ENCODE results near the gene LATS2. TPM values are rescaled to one million over a fixed set of nuclear protein-coding genes. Genes with fewer than 3 reads are reported as not detected.
"Not testable (repeated sequence)": the region's sequence is repeated elsewhere in the genome, so short reads cannot be mapped to it uniquely, and the experiment has no call there.

The LATS2 gene
- total RNA-seq, 3 donors from 2014 or later (not counting 1 experiment from before 2014, with no cell fraction given): 28.8 to 34.8 (median 29.0) TPM

GRCh38 chr13:20939662-20940061 lies 121.7 kb downstream of the LATS2 start:
- H3K4me1 ChIP-seq (ENCODE audit: control insufficient read depth, insufficient read depth, low read length): no peaks in the 10 kb centered on the region
- no peaks in the 10 kb centered on the region for H3K27me3 ChIP-seq (ENCODE audit: control insufficient read depth, insufficient read depth, low read length)
- no peak overlapping the region for H3K27ac ChIP-seq (ENCODE audit: low read length)
- Mint-ChIP-seq H3K4me1 (peaks cover 5% of the 10 kb centered on the region in 2 donors), H3K36me3 (no peaks in the 10 kb centered on the region), H3K27ac (no peak overlapping the region), H3K27me3 (ENCODE audit: low read depth in 2 of 2) (peaks cover 12 to 15% of the 10 kb centered on the region in 2 donors), H3K4me3 (no peak overlapping the region), H3K9me3 (no peaks in the 10 kb centered on the region)
- no peaks in the 10 kb centered on the region for H3K9me3 ChIP-seq (ENCODE audit: control insufficient read depth, insufficient read depth, low read length)
- WGBS (ENCODE audit: insufficient coverage): 89% methylated on average over 4 of the region's 4 CpGs
- TF ChIP-seq CTCF (IDR thresholded peaks at IDR 0.05): no peak
- no peak overlapping the region for H3K4me3 ChIP-seq (ENCODE audit: low read length)
- no peaks in the 10 kb centered on the region for H3K36me3 ChIP-seq (ENCODE audit: control insufficient read depth, insufficient read depth, low read length)
- no peak for ATAC-seq
- DNase-seq: no peak
- intact Hi-C loops (cut with micrococcal nuclease): no loop called here

GRCh38 chr13:20938302-20938701 lies 123.1 kb downstream of the LATS2 start:
- no peak overlapping the region for H3K27ac ChIP-seq (ENCODE audit: low read length)
- DNase-seq (no peak), ATAC-seq (no peak)
- H3K4me3 ChIP-seq (ENCODE audit: low read length): no peak overlapping the region
- Mint-ChIP-seq H3K4me3 (no peak overlapping the region), H3K27me3 (ENCODE audit: low read depth in 2 of 2) (peaks cover 6 to 7% of the 10 kb centered on the region in 2 donors), H3K4me1 (no peaks in the 10 kb centered on the region), H3K27ac (no peak overlapping the region), H3K9me3 (no peaks in the 10 kb centered on the region), H3K36me3 (no peaks in the 10 kb centered on the region)
- no peaks in the 10 kb centered on the region for H3K36me3 ChIP-seq (ENCODE audit: control insufficient read depth, insufficient read depth, low read length)
- TF ChIP-seq CTCF (IDR thresholded peaks at IDR 0.05): no peak
- intact Hi-C loops (cut with micrococcal nuclease): no loop called here
- no peaks in the 10 kb centered on the region for H3K9me3 ChIP-seq (ENCODE audit: control insufficient read depth, insufficient read depth, low read length)
- no peaks in the 10 kb centered on the region for H3K27me3 ChIP-seq (ENCODE audit: control insufficient read depth, insufficient read depth, low read length)
- WGBS (ENCODE audit: insufficient coverage): 91% methylated on average over 6 of the region's 6 CpGs
- H3K4me1 ChIP-seq (ENCODE audit: control insufficient read depth, insufficient read depth, low read length): no peaks in the 10 kb centered on the region

- Mint-ChIP-seq H3K4me1 (no peaks in the 10 kb centered on the region), H3K27ac (no peak overlapping the region), H3K27me3 (ENCODE audit: low read depth in 2 of 2) (peaks cover 0 to 4% of the 10 kb centered on the region in 2 donors), H3K36me3 (no peaks in the 10 kb centered on the region), H3K9me3 (no peaks in the 10 kb centered on the region), H3K4me3 (no peak overlapping the region)
- H3K9me3 ChIP-seq (ENCODE audit: control insufficient read depth, insufficient read depth, low read length): no peaks in the 10 kb centered on the region
- ATAC-seq: no peak
- H3K27me3 ChIP-seq (ENCODE audit: control insufficient read depth, insufficient read depth, low read length): no peaks in the 10 kb centered on the region
- H3K4me3 ChIP-seq (ENCODE audit: low read length): no peak overlapping the region
- no peaks in the 10 kb centered on the region for H3K36me3 ChIP-seq (ENCODE audit: control insufficient read depth, insufficient read depth, low read length)
- no peaks in the 10 kb centered on the region for H3K4me1 ChIP-seq (ENCODE audit: control insufficient read depth, insufficient read depth, low read length)
- intact Hi-C loops (cut with micrococcal nuclease): no loop called here
- no peak for TF ChIP-seq CTCF (IDR thresholded peaks at IDR 0.05)
- H3K27ac ChIP-seq (ENCODE audit: low read length): no peak overlapping the region
- no peak for DNase-seq
- 67% methylated on average over 2 of the region's 4 CpGs for WGBS (ENCODE audit: insufficient coverage)
Measured at GRCh38 chr13:20927596-20928257, 133.7 kb downstream of the LATS2 start.

GRCh38 chr13:20925395-20925790 lies 136.0 kb downstream of the LATS2 start:
- H3K36me3 Mint-ChIP-seq; H3K4me1 Mint-ChIP-seq; H3K27ac Mint-ChIP-seq; DNase-seq; H3K9me3 ChIP-seq (ENCODE audit: control insufficient read depth, insufficient read depth, low read length); H3K9me3 Mint-ChIP-seq; H3K36me3 ChIP-seq (ENCODE audit: control insufficient read depth, insufficient read depth, low read length); H3K4me3 ChIP-seq (ENCODE audit: low read length); H3K27me3 Mint-ChIP-seq (ENCODE audit: low read depth in 2 of 2); H3K27ac ChIP-seq (ENCODE audit: low read length); H3K4me1 ChIP-seq (ENCODE audit: control insufficient read depth, insufficient read depth, low read length); H3K4me3 Mint-ChIP-seq; H3K27me3 ChIP-seq (ENCODE audit: control insufficient read depth, insufficient read depth, low read length); ATAC-seq: not testable (repeated sequence)
- 66% methylated on average over 8 of the region's 13 CpGs for WGBS (ENCODE audit: insufficient coverage)
- intact Hi-C loops (cut with micrococcal nuclease): loop anchor here (1.0 to 2.0 kb wide), 3 partner anchors 97 to 727 kb away; no protein-coding TSS in a partner anchor
